Stimulated activated CD8-positive, alpha-beta memory T cell treated with anti-CD3 and anti-CD28 coated beads, Interleukin-4, amount 100 ng/mL, for 48 hours (primary cell): ENCODE results near the gene S1PR4.
A peak's percentile ranks its signal among the peaks of the same experiment; 100 is the strongest.
"Not testable (repeated sequence)": the region's sequence is repeated elsewhere in the genome, so short reads cannot be mapped to it uniquely, and the experiment has no call there.

Experiments
- DNase-seq: peaks from one replicate; pipeline ENCODE4 v3.0.0-alpha.2; 2020

Gene S1PR4

DNA sequence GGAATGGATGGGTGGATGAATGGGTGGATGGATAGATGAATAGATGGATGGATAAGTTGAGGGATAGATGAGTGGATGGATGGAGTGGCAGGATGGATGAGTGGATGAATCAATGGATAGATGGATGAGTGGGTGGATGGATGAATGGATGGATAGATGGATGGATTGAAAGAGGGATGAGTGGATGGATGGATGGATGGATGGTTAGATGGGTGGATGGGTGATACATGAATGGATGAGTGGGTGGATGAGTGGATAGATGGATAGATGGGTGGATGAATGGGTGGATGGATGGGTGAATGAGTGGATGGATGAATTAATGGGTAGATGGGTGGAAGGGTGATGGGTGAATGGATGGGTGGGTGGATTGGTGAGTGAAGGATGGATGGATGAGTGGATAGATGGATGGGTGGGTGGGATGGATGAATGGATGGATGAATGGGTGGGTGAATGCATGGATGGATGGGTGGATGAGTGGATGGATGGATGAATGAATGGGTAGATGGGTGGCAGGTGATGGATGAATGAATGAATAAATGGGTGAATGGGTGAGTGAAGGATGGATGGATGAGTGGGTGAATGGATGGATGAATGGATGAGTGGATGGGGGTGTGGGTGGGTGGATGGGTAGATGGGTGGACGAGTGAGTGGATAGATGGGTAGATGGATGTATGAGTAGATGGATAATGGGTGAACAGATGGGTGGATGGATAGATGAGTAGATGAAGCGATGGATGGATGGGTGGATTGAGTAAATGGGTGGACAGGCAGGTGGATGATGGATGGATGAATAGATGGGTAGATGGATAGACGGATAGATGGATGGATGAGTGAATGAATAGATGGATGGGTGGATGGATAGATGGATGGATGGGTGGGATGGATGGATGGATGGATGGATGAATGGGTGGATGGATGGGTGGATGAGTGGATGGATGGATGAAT is 25.0 kb upstream of the S1PR4 start:
- no peak for DNase-seq

DNA sequence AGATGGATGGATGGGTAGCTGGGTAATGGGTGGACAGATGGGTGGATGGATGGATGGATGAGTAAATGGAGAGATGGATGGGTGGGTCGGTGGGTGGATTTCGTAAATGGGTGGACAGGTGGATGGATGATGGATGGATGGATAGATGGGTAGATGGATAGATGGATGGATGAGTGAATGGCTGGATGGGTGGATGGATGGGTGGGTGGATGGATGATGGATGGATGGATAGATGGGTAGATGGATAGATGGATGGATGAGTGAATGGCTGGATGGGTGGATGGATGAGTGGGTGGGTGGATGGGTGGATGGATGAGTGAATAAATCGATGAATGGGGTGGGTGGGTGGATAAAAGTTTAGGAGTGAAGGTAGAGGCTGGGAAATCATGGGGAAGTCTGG is 24.1 kb upstream of the S1PR4 start:
- not testable (repeated sequence) for DNase-seq

DNA sequence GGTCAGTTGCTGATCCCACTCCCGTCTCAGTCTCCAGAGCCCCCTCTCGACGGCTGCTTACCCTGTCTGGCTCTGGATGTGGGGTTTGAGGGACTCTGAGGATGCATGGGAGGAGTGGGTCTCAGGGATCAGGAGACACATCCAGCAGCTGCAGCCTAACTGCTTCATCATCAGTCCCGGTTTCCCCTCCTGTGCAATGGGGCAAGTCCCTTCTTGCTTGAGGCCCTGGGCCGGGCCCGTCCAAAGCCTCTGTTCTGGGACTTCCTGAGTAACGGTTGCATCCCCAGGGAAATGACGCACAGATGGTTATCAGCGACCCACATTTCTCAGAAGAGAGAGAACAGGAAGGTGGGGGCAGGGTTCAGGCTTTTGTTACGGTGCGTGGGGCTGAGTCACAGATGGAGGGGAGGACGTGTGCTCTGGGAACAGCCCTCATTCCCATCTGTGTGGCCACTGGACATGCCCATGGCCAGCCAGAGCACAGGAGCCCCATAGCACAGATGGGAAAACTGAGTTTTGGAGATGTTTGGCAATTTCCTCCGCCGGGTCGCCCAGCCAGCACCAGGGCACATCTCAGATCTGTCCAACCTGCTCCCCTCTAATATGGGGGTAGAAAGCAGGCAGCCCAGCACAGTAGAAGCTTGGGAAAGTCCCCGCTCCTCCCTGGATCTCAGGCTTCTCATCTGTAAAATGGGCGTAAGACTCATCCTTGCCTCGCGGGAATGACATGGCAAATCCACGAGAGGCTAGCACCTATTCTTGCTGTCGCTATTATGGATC is 23.4 kb upstream of the S1PR4 start:
- DNase-seq, result peak; percentile 89

DNA sequence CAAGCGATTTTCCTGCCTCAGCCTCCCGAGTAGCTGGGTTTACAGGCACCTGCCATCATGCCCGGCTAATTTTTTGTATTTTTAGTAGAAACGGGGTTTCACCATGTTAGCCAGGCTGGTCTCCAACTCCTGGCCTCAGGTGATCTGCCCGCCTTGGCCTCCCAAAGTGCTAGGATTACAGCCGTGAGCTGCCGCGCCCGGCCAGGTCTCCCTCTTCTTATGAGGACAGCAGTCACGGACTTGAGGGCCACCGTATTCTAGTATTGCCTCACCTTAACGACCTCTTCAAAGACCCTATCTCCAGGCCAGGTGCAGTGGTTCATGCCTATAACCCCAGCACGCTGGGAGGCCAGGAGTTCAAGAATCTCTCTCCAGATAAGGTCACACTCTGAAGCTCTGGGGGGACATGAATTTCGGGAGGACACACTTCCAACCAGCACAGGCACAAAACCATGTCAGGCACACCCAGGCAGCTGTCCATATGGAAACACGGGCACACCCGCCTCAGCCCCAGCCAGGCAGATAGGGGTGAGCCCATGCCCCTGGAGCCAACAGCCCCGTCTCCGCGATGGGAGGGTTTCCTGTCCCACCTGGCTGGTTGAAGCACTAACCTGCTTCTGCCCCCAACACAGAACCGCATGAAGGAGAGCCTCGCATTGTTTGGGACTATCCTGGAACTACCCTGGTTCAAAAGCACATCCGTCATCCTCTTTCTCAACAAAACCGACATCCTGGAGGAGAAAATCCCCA is 21.3 kb upstream of the S1PR4 start:
- no peak for DNase-seq

DNA sequence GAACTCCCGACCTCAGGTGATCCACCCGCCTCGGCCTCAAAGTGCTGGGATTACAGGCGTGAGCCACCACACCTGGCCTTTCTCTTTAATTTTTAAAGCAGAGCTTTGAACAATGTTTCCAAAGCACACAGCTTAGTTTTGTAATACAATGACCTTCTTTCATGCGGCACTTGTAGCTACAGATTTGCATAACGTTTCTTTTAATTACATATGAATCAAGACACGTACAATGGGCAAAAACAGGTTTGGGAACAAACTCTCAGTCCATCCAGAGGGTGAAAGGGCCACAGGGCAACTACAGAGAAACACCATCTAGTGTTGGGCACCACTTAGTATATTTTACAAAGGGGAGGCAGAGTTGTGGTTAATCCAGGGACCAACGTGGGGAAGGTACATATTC is 19.0 kb upstream of the S1PR4 start:
- no peak for DNase-seq

DNA sequence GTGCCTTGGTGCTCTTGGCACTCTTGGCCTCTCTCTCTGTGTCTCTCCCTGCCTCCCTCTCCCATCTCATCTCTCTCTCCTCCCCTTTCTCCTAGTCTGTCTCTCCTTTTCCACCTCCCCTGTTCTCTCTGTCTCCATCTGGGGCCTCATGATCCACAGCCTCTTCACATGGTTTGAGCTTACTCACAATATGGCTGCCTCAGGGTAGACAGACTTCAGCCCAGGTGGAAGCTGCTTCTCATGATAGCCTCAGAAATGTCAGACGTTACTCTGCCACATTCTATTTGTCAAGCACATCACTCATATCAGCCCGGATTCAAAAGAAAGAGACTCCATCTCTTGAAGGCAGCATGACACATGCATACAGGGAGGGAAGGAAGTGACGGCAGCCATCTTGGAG is 18.4 kb upstream of the S1PR4 start:
- DNase-seq, result no peak

DNA sequence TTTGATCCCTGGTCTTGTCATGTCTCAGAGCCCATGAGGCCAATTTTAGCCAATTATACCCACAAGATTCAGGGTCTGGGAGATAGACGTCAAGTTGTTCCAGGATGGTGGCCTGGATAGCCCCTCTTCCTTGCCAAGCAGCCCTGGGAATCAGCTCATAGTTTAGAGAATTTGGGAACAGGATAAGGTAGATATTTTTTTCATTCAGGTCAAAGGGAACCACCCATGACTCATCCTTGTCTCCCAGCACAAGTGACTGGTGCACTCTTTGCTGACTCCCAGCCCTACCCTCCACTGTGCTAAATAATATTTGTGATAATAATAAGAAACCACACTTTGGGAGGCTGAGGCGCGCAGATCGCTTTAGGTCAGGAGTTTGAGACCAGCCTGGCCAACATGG is 17.1 kb upstream of the S1PR4 start:
- no peak for DNase-seq

DNA sequence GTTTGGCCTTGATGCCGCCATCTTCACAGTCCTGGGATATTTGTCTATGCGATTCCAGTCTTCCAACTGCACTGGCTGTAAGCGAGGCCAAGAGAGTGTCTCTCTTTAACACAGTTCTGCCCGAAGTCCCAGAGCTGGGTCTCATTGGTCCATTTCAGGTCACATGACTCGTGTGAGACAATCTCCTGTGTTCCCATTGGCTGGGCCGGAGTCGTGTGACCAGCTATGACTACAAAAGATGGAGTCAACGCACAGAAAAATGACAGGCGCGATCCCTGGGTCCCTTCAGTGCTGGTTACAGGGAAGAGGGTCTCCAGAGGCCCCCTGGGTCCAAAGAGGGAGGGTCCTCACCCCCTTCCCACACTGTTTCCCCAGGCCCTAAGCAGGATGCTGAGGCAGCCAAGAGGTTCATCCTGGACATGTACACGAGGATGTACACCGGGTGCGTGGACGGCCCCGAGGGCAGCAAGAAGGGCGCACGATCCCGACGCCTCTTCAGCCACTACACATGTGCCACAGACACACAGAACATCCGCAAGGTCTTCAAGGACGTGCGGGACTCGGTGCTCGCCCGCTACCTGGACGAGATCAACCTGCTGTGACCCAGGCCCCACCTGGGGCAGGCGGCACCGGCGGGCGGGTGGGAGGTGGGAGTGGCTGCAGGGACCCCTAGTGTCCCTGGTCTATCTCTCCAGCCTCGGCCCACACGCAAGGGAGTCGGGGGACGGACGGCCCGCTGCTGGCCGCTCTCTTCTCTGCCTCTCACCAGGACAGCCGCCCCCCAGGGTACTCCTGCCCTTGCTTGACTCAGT is 15.9 kb upstream of the S1PR4 start:
- peak; percentile 47 for DNase-seq

DNA sequence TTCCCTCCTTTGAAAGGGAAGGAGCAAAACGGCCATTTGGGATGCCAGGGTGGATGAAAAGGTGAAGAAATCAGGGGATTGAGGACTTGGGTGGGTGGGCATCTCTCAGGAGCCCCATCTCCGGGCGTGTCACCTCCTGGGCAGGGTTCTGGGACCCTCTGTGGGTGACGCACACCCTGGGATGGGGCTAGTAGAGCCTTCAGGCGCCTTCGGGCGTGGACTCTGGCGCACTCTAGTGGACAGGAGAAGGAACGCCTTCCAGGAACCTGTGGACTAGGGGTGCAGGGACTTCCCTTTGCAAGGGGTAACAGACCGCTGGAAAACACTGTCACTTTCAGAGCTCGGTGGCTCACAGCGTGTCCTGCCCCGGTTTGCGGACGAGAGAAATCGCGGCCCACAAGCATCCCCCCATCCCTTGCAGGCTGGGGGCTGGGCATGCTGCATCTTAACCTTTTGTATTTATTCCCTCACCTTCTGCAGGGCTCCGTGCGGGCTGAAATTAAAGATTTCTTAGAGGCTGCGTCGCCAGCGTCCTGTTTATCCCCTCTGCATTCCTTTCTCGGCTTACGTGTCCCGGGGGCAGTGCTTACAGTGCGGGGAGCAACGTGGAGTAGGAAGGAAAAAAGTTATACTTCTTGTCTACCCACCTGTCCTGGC is 15.2 kb upstream of the S1PR4 start:
- peak; percentile 81 for DNase-seq

DNA sequence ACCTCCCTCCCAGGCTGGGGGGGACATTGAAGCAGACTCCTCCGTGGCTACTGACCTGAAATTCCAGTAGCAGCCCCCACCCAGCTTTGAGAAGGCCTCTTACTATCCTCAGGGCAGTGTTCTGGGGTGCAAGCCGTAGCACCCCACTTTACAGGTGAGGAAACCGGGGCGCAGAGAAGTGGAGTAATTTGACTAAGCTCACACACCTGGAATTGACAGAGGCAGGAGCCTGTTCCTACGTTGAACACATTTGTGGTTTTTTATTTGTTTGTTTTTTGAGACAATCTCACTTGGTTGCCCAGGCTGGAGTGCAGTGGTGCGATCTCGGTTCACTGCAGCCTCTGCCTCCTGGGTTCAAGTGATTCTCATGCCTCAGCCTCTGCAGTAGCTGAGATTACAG is 14.6 kb upstream of the S1PR4 start:
- no peak for DNase-seq

DNA sequence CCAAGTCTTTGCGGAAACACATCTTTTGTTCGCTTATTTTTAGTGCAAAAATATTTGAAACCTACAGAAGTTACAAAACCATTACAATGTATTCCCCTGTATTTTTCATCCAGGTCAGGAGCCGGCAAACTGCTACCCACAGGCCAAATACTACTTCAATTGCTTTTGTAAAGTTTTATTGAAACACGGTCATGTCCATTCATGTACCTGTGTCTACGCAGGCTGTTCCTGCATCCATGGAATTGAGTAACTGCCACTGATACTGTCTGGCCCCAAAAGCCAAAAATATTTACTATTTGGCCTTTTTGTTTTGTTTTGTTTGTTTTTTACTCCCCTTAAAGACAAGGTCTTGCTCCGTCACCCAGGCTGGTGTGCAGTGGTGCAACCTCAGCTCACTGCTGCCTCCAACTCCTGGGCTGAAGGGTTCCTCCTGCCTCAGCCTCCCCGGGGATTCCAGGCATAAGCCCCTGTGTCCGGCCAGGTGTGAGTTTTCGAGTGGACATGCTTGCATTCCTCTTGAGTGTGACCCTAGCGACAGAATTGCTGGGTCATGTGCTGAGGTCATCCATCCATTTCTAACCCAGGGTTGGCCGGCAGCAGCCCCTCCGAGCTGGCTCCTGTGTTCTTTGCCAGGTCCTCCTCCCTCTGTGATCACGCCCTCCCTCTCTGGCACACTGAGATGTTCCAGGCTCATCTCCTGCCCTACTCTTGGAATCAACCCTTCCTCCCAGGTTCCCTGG is 10.9 kb upstream of the S1PR4 start:
- no peak for DNase-seq

DNA sequence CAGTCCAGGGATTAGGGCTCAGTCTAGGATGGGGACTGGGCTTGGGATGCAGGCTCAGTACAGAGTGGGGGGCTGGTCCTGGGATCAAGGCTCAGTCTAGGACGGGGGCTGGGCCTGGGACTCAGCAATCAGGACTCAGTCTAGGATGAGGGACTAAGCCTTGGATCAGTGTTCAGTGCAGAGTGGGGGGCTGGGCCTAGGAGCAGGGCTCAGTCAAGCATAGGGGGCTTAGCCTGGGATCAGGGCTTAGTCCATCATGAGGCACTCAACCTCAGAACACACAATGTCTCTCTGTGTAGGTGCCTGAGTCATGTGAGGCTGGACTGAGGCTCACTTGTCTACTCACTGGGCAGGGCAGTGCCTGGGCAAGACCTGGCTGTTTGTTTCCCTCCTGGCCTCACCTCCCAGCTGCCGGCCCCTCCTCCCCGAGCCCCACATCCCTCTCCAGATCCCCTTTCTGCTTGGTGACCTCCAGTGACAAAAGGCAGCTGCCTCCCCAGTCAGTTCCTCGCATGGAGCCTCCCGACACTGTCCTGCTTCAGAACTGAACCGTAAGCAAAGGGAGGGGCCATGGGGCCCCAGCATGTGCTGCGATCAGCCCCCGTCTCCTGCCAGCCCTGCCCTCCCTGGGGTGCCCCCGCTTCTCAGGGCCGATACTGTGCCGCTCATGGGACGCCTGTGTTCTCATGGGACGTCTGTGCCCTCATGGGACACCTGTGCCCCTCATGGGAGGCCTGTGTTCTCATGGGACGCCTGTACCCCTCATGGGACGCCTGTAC is 6.5 kb upstream of the S1PR4 start:
- no peak for DNase-seq

DNA sequence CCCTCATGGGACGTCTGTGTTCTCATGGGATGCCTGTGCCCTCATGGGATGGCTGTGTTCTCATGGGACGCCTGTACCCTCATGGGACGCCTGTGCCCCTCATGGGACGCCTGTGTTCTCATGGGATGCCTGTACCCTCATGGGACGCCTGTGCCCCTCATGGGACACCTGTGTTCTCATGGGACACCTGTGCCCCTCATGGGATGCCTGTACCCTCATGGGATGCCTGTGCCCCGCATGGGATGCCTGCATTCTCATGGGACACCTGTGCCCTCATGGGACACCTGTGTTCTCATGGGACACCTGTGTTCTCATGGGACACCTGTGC is 5.9 kb upstream of the S1PR4 start:
- not testable (repeated sequence) for DNase-seq

DNA sequence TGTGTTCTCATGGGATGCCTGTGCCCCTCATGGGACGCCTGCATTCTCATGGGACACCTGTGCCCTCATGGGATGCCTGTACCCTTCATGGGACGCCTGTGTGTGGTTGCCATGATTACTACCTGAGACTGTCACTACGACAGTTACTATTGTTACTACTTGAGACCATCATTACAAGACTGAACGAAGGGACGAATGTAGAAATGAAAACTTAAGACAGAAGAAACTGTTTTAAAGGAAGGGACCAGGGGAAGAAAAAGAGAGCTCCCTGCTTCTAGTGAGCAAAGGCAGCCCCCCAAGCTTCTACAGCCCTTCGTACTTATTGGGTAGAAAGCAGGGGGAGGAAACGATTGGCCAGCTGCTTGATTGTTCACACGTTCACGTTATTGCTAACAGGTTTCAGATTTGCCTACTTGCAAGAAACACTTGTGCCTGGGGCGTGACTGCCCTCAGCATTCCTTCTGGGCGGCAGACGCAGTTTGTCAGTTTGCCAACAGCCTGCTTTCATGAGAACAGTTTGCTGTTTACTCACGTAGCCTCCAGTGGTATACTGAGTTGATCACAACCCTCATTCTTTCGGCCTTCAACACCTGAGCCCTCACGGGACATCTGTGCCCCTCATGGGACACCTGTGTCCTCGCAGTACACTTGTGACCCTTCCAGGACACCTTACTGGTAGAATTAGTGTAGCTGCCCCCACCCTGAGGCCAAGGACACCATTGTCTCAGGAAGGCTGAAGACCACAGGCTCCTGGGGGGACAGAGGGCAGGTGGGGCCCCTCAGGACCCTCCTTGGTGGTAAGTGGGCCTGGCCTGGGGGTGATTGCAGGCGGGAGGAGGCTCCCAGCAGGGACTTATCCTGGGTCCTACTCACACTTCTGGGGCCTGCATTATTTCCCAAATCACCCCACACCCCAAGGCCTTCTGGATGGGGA is 2.5 kb upstream of the S1PR4 start:
- no peak for DNase-seq

DNA sequence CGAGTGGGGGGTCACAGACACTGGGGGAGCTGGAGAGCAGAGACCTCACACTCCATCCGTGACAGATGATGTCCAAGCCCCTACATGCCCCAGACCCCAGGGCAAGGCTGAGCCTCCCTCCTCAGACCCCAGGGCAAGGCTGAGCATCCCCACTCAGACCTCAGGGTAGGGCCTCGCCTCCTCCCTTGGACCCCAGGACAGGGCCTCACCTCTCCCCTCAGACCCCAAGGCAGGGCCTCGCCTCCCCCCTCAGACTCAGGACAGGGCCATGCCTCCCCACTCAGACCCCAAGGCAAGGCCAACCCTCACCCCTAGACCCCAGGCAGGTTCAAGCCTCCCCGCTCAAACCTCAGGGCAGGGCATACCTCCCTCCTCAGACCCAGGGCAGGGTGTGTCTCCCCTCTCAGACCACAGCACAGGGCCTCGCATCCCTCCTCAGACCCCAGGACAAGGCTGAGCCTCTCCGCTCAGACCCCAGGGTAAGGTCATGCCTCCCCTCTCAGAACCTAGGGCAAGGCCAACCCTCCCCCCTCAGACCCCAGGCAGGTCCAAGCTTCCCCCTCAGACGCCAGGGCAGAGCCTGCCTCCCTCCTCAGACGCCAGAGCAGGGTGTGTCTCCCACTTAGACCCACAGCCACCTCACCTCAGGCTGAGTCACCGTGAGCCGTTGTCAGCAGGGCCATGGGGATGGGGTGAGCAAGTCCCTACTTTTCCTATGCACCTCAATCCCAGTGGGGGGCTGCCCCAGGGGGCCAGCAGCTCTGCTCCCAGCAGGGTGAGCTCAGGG is 1.7 kb upstream of the S1PR4 start:
- DNase-seq, result peak; percentile 80

DNA sequence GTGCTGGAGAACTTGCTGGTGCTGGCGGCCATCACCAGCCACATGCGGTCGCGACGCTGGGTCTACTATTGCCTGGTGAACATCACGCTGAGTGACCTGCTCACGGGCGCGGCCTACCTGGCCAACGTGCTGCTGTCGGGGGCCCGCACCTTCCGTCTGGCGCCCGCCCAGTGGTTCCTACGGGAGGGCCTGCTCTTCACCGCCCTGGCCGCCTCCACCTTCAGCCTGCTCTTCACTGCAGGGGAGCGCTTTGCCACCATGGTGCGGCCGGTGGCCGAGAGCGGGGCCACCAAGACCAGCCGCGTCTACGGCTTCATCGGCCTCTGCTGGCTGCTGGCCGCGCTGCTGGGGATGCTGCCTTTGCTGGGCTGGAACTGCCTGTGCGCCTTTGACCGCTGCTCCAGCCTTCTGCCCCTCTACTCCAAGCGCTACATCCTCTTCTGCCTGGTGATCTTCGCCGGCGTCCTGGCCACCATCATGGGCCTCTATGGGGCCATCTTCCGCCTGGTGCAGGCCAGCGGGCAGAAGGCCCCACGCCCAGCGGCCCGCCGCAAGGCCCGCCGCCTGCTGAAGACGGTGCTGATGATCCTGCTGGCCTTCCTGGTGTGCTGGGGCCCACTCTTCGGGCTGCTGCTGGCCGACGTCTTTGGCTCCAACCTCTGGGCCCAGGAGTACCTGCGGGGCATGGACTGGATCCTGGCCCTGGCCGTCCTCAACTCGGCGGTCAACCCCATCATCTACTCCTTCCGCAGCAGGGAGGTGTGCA is 587 bp downstream of the S1PR4 start:
- DNase-seq, result peak; percentile 56

DNA sequence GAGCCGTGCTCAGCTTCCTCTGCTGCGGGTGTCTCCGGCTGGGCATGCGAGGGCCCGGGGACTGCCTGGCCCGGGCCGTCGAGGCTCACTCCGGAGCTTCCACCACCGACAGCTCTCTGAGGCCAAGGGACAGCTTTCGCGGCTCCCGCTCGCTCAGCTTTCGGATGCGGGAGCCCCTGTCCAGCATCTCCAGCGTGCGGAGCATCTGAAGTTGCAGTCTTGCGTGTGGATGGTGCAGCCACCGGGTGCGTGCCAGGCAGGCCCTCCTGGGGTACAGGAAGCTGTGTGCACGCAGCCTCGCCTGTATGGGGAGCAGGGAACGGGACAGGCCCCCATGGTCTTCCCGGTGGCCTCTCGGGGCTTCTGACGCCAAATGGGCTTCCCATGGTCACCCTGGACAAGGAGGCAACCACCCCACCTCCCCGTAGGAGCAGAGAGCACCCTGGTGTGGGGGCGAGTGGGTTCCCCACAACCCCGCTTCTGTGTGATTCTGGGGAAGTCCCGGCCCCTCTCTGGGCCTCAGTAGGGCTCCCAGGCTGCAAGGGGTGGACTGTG is 1.2 kb downstream of the S1PR4 start:
- peak; percentile 63 for DNase-seq
